OCI-LY1 (cell line): ENCODE results near the gene CNTN5.

Experiments
- EZH2 ChIP-seq: fragments of 200-600 bp; sonication (generic), shearing (Covaris generic); IDR thresholded peaks from 2 replicates; pipeline ENCODE4 v1.8.0; 2017; ENCODE audit warnings: borderline replicate concordance, mixed run types, mild to moderate bottlenecking, antibody characterized with exemption, low read length, moderate library complexity, mixed read lengths
- TF ChIP-seq, protein P1 (sequence below): fragments of 200-600 bp; sonication (generic), shearing (Covaris generic); IDR thresholded peaks from 2 replicates; pipeline ENCODE4 v1.5.1; 2017; ENCODE audit warnings: mild to moderate bottlenecking, antibody characterized with exemption, low read length, moderate library complexity, mixed read lengths

GRCh38 chr11:99548264-99548663 is 527.5 kb downstream of the CNTN5 start:
- TF ChIP-seq, protein P1, sequence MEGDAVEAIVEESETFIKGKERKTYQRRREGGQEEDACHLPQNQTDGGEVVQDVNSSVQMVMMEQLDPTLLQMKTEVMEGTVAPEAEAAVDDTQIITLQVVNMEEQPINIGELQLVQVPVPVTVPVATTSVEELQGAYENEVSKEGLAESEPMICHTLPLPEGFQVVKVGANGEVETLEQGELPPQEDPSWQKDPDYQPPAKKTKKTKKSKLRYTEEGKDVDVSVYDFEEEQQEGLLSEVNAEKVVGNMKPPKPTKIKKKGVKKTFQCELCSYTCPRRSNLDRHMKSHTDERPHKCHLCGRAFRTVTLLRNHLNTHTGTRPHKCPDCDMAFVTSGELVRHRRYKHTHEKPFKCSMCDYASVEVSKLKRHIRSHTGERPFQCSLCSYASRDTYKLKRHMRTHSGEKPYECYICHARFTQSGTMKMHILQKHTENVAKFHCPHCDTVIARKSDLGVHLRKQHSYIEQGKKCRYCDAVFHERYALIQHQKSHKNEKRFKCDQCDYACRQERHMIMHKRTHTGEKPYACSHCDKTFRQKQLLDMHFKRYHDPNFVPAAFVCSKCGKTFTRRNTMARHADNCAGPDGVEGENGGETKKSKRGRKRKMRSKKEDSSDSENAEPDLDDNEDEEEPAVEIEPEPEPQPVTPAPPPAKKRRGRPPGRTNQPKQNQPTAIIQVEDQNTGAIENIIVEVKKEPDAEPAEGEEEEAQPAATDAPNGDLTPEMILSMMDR: no peak
- no peak for TF ChIP-seq EZH2
